ENCODE results near the gene QRFP. TPM values are rescaled to one million over a fixed set of nuclear protein-coding genes. Genes with fewer than 3 reads are reported as not detected.
A peak's percentile ranks its signal among the peaks of the same experiment; 100 is the strongest.

The QRFP gene
- total RNA-seq, 4 donors from 2014 or later = not detected

- Histone ChIP-seq H3K27ac (replicated peaks in 1 of 4) (no peak overlapping the region), H3K36me3 (peaks cover 80 to 100% (median 91%) of the 10 kb centered on the region in 4 donors), H3K4me1 (peaks cover 0 to 24% (median 23%) of the 10 kb centered on the region in 4 donors), H3K4me3 (no peak overlapping the region), H3K27me3 (no peaks in the 10 kb centered on the region), H3K9me3 (no peaks in the 10 kb centered on the region)
- no peak for DNase-seq (ENCODE audit: extremely low spot score)
- WGBS = 79% methylated on average over 6 of the region's 6 CpGs
- intact Hi-C loops (cut with DNase I) = no loop called here
- no peak for TF ChIP-seq CTCF (IDR thresholded peaks at IDR 0.05)
- TF ChIP-seq EP300 (IDR thresholded peaks at IDR 0.05) = no peak
- TF ChIP-seq POLR2A (IDR thresholded peaks at IDR 0.05; ENCODE audit: low read depth) = no peak
- no peak for TF ChIP-seq POLR2AphosphoS5 (IDR thresholded peaks at IDR 0.05)
These were observed 15.1 kb downstream of the QRFP start for GRCh38 chr9:130881516-130881915.

- intact Hi-C loops (cut with DNase I) = no loop called here
- Histone ChIP-seq H3K27me3 (no peaks in the 10 kb centered on the region), H3K4me3 (no peak overlapping the region), H3K36me3 (peaks cover 75 to 100% (median 90%) of the 10 kb centered on the region in 4 donors), H3K4me1 (peaks cover 0 to 16% (median 15%) of the 10 kb centered on the region in 4 donors), H3K9me3 (no peaks in the 10 kb centered on the region), H3K27ac (replicated peaks in 1 of 4) (no peak overlapping the region)
- 85% methylated on average over 15 of the region's 16 CpGs for WGBS
- no peak for DNase-seq (ENCODE audit: extremely low spot score)
- TF ChIP-seq POLR2A (IDR thresholded peaks at IDR 0.05; ENCODE audit: low read depth) (no peak), CTCF (IDR thresholded peaks at IDR 0.05) (no peak), EP300 (IDR thresholded peaks at IDR 0.05) (no peak), POLR2AphosphoS5 (IDR thresholded peaks at IDR 0.05) (no peak)
These were observed 15.9 kb downstream of the QRFP start for GRCh38 chr9:130880599-130881220.

GRCh38 chr9:130879863-130880411 lies 16.7 kb downstream of the QRFP start:
- TF ChIP-seq EP300 (IDR thresholded peaks at IDR 0.05) = no peak
- no peak for TF ChIP-seq POLR2AphosphoS5 (IDR thresholded peaks at IDR 0.05)
- no peak for TF ChIP-seq CTCF (IDR thresholded peaks at IDR 0.05)
- no peak for TF ChIP-seq POLR2A (IDR thresholded peaks at IDR 0.05; ENCODE audit: low read depth)
- H3K4me1 ChIP-seq = peaks cover 0 to 11% (median 8%) of the 10 kb centered on the region in 4 donors
- intact Hi-C loops (cut with DNase I) = no loop called here
- H3K36me3 ChIP-seq = peaks cover 75 to 100% (median 90%) of the 10 kb centered on the region in 4 donors
- no peak overlapping the region for H3K27ac ChIP-seq (replicated peaks in 1 of 4)
- H3K27me3 ChIP-seq = no peaks in the 10 kb centered on the region
- H3K4me3 ChIP-seq = no peak overlapping the region
- no peak for DNase-seq (ENCODE audit: extremely low spot score)
- 82% methylated on average over 9 of the region's 9 CpGs for WGBS
- H3K9me3 ChIP-seq = no peaks in the 10 kb centered on the region

- Histone ChIP-seq H3K9me3 (no peaks in the 10 kb centered on the region), H3K4me3 (no peak overlapping the region), H3K36me3 (peaks cover 71 to 100% (median 90%) of the 10 kb centered on the region in 4 donors), H3K4me1 (peaks cover 5 to 19% (median 17%) of the 10 kb centered on the region in 4 donors), H3K27ac (replicated peaks in 1 of 4) (peak overlapping the region in 1 of 4 donors; percentile 20), H3K27me3 (no peaks in the 10 kb centered on the region)
- DNase-seq (ENCODE audit: extremely low spot score) = no peak
- TF ChIP-seq CTCF (IDR thresholded peaks at IDR 0.05) = no peak
- TF ChIP-seq POLR2AphosphoS5 (IDR thresholded peaks at IDR 0.05) = no peak
- TF ChIP-seq EP300 (IDR thresholded peaks at IDR 0.05) = no peak
- no peak for TF ChIP-seq POLR2A (IDR thresholded peaks at IDR 0.05; ENCODE audit: low read depth)
- intact Hi-C loops (cut with DNase I) = no loop called here
- WGBS = 93% methylated on average over 6 of the region's 6 CpGs
These were observed 18.3 kb downstream of the QRFP start for GRCh38 chr9:130878295-130878694.

Measured in esophagus muscularis mucosa (tissue), 4 donors.